ENCODE data around the gene CYP1B1. TPM values are rescaled to one million over a fixed set of nuclear protein-coding genes. Genes with fewer than 3 reads are reported as not detected.

Gene CYP1B1
- total RNA-seq, 1 experiment from 2014 or later, result 36.3 TPM

DNA sequence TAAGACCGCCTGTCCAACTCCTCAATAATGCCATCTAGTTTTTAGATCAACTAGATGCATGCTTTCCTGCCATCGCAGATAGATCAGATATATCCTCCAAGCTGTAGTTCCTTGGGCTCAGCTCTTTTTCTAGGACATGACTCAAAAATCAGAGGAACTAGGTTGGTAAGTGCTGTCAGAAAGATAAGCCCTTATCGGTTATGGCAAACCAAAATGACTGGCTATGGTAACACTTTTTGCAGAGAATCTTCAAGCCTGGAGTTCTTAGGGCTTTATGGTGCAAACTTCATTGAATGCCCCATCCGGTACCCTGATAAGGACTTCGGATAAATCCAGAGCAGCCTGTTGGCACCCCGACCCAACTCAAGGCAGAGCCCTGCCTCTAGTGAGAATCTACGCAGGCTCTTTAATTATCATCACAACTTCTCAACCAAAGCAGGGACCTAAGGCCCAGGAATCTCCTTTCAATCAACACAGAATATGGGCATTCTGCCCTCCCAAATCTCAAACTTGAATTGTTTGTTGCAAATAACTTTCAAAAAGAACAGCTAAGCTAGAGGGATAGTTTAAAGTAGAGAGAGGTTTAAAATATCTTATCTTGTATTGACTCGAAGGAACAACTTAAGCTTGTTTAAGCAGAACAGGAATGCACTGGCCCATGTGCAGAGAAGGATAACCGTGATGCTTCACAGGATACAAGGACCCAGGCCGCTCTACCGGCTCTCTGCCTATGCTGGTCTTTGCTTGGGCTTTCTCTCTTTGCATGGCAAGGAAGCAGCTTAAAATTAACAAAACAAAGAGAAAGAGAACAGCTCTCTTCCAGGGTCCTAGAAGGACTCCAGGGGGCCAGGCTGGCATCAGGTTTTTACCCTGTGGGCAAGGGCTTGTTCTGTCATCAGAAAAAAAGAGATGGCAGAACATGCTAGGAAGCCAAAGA is 3.4 kb upstream of the CYP1B1 start:
- H3K27ac ChIP-seq, result peak overlapping the region; percentile 98; the same call in 1 of the 2 replicates
- no peaks in the 10 kb centered on the region for H3K27me3 ChIP-seq (ENCODE audit: insufficient read depth, low read depth)
- H2AFZ ChIP-seq, result no peak overlapping the region
- H4K20me1 ChIP-seq (ENCODE audit: insufficient read depth), result no peaks in the 10 kb centered on the region
- intact Hi-C loops (cut with micrococcal nuclease; ENCODE audit: unreplicated experiment), result no loop called here
- peaks cover 29% of the 10 kb centered on the region for H3F3A ChIP-seq (ENCODE audit: insufficient read depth, low read depth)
- DNase-seq, result no peak
- H3K36me3 ChIP-seq (ENCODE audit: low read depth), result no peaks in the 10 kb centered on the region
- peaks cover 33% of the 10 kb centered on the region for H3K79me2 ChIP-seq (ENCODE audit: low read depth)
- BruUV-seq (replicated peaks), result no TSS peak
- ChIA-PET POLR2A (ENCODE audit: unreplicated experiment) (interaction anchor here (0.6 to 1.0 kb wide), 2 partner anchors 13 to 339 kb away, joined by 3 read pairs; no protein-coding TSS in a partner anchor), CTCF (no interaction called here)
- no peaks in the 10 kb centered on the region for H3K9me3 ChIP-seq (ENCODE audit: insufficient read depth, low read depth)
- peaks cover 44% of the 10 kb centered on the region for H3K4me1 ChIP-seq (replicated peaks; ENCODE audit: insufficient read depth)
- TF ChIP-seq EZH2 (IDR thresholded peaks at IDR 0.05; ENCODE audit: low read depth), result no peak
- TF ChIP-seq, protein P1, sequence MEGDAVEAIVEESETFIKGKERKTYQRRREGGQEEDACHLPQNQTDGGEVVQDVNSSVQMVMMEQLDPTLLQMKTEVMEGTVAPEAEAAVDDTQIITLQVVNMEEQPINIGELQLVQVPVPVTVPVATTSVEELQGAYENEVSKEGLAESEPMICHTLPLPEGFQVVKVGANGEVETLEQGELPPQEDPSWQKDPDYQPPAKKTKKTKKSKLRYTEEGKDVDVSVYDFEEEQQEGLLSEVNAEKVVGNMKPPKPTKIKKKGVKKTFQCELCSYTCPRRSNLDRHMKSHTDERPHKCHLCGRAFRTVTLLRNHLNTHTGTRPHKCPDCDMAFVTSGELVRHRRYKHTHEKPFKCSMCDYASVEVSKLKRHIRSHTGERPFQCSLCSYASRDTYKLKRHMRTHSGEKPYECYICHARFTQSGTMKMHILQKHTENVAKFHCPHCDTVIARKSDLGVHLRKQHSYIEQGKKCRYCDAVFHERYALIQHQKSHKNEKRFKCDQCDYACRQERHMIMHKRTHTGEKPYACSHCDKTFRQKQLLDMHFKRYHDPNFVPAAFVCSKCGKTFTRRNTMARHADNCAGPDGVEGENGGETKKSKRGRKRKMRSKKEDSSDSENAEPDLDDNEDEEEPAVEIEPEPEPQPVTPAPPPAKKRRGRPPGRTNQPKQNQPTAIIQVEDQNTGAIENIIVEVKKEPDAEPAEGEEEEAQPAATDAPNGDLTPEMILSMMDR (conservative IDR thresholded peaks at IDR 0.05), result no peak
- no peaks in the 10 kb centered on the region for H3K9me2 ChIP-seq (ENCODE audit: insufficient read depth)
- H3K4me3 ChIP-seq, result no peak overlapping the region
- H3K4me2 ChIP-seq, result peak overlapping the region; percentile 90; the same call in 1 of the 2 replicates

DNA sequence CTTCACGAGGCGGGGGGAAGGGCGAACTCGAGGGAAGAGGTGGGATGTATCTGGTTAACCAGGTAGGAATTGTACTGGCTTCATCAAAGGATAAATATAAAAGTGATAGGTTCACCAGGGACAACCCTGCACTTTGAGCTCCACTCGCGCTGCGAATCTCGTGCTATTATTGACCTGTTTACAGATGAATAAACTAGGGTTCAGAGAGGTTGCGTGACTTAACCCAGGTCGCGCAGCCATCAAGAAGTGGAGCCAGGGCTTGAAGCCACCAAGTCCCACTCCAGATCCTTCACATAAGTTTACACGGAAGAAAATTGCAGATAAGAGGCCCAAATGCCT is 1.4 kb upstream of the CYP1B1 start:
- H3K4me3 ChIP-seq, result peak overlapping the region; percentile 69
- BruUV-seq (replicated peaks), result no TSS peak
- H3K36me3 ChIP-seq (ENCODE audit: low read depth), result 0 out of 2 replicates have a peak, but pooled peaks cover 4% of the 10 kb centered on the region
- H3K79me2 ChIP-seq (ENCODE audit: low read depth), result peaks cover 53% of the 10 kb centered on the region
- peak overlapping the region; percentile 98 for H3K27ac ChIP-seq
- POLR2A ChIA-PET (ENCODE audit: unreplicated experiment), result interaction anchor here (0.6 to 1.3 kb wide), 2 partner anchors 19 to 39 kb away, joined by 10 to 19 read pairs; no protein-coding TSS in a partner anchor
- H3K9me2 ChIP-seq (ENCODE audit: insufficient read depth), result no peaks in the 10 kb centered on the region
- no peak for DNase-seq
- H3K27me3 ChIP-seq (ENCODE audit: insufficient read depth, low read depth), result no peaks in the 10 kb centered on the region
- peak overlapping the region; percentile 90 for H3K4me2 ChIP-seq
- H3K9me3 ChIP-seq (ENCODE audit: insufficient read depth, low read depth), result no peaks in the 10 kb centered on the region
- TF ChIP-seq, protein P1 (conservative IDR thresholded peaks at IDR 0.05), result no peak
- no peak for TF ChIP-seq EZH2 (IDR thresholded peaks at IDR 0.05; ENCODE audit: low read depth)
- intact Hi-C loops (cut with micrococcal nuclease; ENCODE audit: unreplicated experiment), result loop anchor here (1.0 to 2.0 kb wide), 2 partner anchors 19 to 93 kb away; no protein-coding TSS in a partner anchor
- H3K4me1 ChIP-seq (replicated peaks; ENCODE audit: insufficient read depth), result peaks cover 39% of the 10 kb centered on the region
- peaks cover 40% of the 10 kb centered on the region for H3F3A ChIP-seq (ENCODE audit: insufficient read depth, low read depth)
- H4K20me1 ChIP-seq (ENCODE audit: insufficient read depth), result 0 out of 2 replicates have a peak, but pooled peaks cover 2% of the 10 kb centered on the region
- peak overlapping the region; percentile 22; the same call in 1 of the 2 replicates for H2AFZ ChIP-seq
- CTCF ChIA-PET, result interaction anchor here (0.6 to 1.0 kb wide), 3 partner anchors 13 to 69 kb away, joined by 3 to 4 read pairs (median 3); no protein-coding TSS in a partner anchor

DNA sequence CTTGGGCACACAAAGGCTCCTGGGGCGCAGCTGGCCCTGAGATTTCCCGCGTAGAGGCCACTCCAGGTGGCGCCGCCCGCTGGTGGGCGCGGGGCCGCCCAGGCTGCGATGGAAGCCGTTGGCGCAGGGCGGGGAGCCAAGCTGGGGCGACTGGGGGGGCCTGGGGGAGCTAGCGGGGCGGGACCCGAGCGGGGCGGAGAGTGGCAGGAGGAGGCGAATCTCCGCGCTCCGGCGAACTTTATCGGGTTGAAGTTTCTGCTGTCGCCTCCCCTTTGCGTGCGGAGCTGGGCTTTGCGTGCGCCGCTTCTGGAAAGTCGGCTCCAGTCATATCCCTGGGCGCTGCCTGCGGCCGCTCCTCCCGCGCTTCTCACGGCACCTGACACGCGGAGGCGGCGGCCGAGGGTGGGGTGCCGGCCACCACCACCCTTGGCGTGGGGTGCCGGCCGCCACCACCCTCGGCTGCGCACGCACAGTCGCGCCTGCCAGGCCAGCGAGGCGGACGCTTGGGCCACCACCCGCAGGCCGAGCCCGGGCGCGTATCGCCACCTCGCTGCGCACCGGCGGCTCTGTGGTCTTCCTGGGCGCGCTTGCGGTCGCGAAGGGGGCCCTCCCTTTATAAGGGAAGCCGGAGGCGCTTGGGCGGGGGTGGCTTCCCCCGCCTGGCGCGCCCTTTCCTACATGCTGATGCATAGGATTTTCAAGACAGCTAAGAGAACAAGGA is 919 bp upstream of the CYP1B1 start:
- DNase-seq, result peak; percentile 73 to 94
- BruUV-seq (replicated peaks), result no TSS peak
- H4K20me1 ChIP-seq (ENCODE audit: insufficient read depth), result 0 out of 2 replicates have a peak, but pooled peaks cover 4% of the 10 kb centered on the region
- intact Hi-C loops (cut with micrococcal nuclease; ENCODE audit: unreplicated experiment), result loop anchor here (1.0 to 2.0 kb wide), 5 partner anchors 19 to 197 kb away; no protein-coding TSS in a partner anchor
- no peak for TF ChIP-seq EZH2 (IDR thresholded peaks at IDR 0.05; ENCODE audit: low read depth)
- TF ChIP-seq, protein P1 (conservative IDR thresholded peaks at IDR 0.05), result peak; percentile 77
- 0 out of 2 replicates have a peak, but pooled peaks cover 4% of the 10 kb centered on the region for H3K36me3 ChIP-seq (ENCODE audit: low read depth)
- peak overlapping the region; percentile 98 for H3K27ac ChIP-seq
- H2AFZ ChIP-seq, result peak overlapping the region; percentile 22; the same call in 1 of the 2 replicates
- H3K4me1 ChIP-seq (replicated peaks; ENCODE audit: insufficient read depth), result peaks cover 44% of the 10 kb centered on the region
- H3K27me3 ChIP-seq (ENCODE audit: insufficient read depth, low read depth), result no peaks in the 10 kb centered on the region
- POLR2A ChIA-PET (ENCODE audit: unreplicated experiment), result interaction anchor here (0.6 to 1.3 kb wide), 11 partner anchors 16 to 249 kb away, joined by 3 to 19 read pairs (median 5); no protein-coding TSS in a partner anchor
- peak overlapping the region; percentile 90 for H3K4me2 ChIP-seq
- no peaks in the 10 kb centered on the region for H3K9me2 ChIP-seq (ENCODE audit: insufficient read depth)
- H3F3A ChIP-seq (ENCODE audit: insufficient read depth, low read depth), result peaks cover 40% of the 10 kb centered on the region
- CTCF ChIA-PET, result interaction anchor here (0.6 to 1.6 kb wide), 24 partner anchors 14 to 756 kb away, joined by 3 to 21 read pairs (median 6); no protein-coding TSS in a partner anchor
- no peaks in the 10 kb centered on the region for H3K9me3 ChIP-seq (ENCODE audit: insufficient read depth, low read depth)
- H3K79me2 ChIP-seq (ENCODE audit: low read depth), result peaks cover 58% of the 10 kb centered on the region
- peak overlapping the region; percentile 69 for H3K4me3 ChIP-seq
